GM19099 (cell line): ENCODE measurements around the gene ELF3.

Experiments
- POLR2A ChIP-seq: IDR thresholded peaks from 3 replicates; pipeline ENCODE4 v1.6.1; 2011; ENCODE audit warnings: low read depth; ENCODE audit not compliant: insufficient read length; ENCODE audit errors: extremely low read depth

The ELF3 gene

GRCh38 chr1:202047977-202048376 lies 37.6 kb downstream of the ELF3 start:
- no peak for TF ChIP-seq POLR2A

- TF ChIP-seq POLR2A = no peak
Observed at GRCh38 chr1:202049129-202049528, 38.7 kb downstream of the ELF3 start.

- TF ChIP-seq POLR2A = no peak
Observed at GRCh38 chr1:202054094-202054493, 43.7 kb downstream of the ELF3 start.

- TF ChIP-seq POLR2A = no peak
Observed at GRCh38 chr1:202056644-202057334, 46.4 kb downstream of the ELF3 start.

GRCh38 chr1:202058001-202058908 lies 47.9 kb downstream of the ELF3 start:
- no peak for TF ChIP-seq POLR2A

GRCh38 chr1:202061055-202061454 lies 50.7 kb downstream of the ELF3 start:
- no peak for TF ChIP-seq POLR2A

GRCh38 chr1:202063093-202063492 lies 52.7 kb downstream of the ELF3 start:
- no peak for TF ChIP-seq POLR2A
